CD4-positive, alpha-beta T cell treated with Interleukin-12 subunit alpha and Interleukin-12 subunit beta, for 1 hour (primary cell): ENCODE data around the gene KLHL15.
"Not testable (repeated sequence)": the region's sequence is repeated elsewhere in the genome, so short reads cannot be mapped to it uniquely, and the experiment has no call there.

ENCODE experiments used
- DNase-seq: peaks from one replicate; pipeline ENCODE4 v3.0.0-alpha.2; 2020

Gene KLHL15, protein sequence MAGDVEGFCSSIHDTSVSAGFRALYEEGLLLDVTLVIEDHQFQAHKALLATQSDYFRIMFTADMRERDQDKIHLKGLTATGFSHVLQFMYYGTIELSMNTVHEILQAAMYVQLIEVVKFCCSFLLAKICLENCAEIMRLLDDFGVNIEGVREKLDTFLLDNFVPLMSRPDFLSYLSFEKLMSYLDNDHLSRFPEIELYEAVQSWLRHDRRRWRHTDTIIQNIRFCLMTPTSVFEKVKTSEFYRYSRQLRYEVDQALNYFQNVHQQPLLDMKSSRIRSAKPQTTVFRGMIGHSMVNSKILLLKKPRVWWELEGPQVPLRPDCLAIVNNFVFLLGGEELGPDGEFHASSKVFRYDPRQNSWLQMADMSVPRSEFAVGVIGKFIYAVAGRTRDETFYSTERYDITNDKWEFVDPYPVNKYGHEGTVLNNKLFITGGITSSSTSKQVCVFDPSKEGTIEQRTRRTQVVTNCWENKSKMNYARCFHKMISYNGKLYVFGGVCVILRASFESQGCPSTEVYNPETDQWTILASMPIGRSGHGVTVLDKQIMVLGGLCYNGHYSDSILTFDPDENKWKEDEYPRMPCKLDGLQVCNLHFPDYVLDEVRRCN

DNA sequence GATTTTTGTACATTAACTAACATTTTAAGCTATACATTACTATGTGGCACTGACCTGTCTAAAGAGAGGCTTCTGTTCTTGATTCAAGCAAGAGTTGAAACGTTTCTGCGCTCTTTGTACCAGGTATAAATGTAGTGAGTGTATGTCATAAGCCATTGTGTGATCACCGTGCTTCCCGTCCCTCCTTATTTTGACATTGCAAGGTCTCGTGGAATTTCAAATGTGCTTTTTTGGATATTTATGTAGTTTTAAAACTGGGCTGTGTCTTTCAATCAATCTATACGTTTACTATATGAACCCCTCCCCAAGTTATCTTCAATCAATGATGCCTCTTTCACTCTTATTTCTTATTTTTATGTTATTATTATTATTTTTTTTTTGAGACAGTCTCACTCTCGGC is at the start of gene KLHL15:
Gene KLHL15 (minus strand): TSS at position 101 of the 400 bp plus-strand sequence. CDS start 20,493 bp downstream, outside the sequence.
- DNase-seq = no peak

DNA sequence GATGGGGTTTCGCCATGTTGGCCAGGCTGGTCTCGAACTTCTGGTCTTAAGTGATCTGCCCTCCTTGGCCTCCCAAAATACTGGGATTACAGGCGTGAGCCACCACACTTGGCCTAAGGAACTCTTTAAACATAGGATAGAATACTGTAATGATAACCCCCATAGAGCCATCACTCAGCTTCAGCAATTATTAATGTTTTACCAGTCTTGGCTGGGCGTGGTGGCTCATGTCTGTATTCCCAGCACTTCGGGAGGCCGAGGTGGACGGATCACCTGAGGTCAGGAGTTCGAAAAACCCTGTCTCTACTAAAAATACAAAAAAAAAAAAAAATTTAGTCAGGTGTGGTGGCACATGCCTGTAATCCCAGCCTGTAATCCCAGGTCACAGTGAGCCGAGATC is 42.9 kb upstream of the KLHL15 start:
- no peak for DNase-seq

DNA sequence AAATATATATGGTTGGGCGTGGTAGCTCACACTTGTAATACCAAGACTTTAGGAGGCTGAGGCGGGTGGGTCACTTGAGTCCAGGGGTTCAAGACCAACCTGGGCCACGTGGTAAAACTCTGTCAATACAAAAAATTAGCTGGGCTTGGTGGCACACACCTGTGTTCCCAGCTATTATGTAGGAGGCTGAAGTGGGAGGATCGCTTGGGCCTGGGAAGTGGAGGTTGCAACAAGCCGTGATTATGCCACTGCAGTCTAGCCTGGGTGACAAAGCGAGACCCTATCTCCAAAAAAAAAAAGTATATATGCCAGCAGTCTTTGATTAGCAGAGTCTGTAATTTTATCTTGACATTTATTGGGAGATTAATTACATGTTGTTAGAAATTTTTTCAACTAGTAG is 36.5 kb upstream of the KLHL15 start:
- no peak for DNase-seq

DNA sequence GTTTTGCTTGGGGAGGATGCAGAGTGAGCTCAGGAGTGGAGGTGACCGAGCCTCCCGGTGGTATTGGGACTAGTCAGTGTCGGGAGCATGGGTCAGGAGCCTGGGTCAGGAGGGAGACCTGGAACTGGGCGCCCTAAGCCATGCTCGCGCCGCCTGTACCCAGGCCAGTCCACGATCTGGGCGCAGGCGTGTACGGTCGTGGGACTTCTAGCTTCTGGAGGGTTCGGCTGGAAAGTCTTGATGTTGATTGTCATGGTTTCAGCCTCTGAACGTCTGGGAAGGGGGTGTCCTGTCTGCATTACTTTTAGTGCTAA is 28.0 kb upstream of the KLHL15 start:
- DNase-seq = no peak

DNA sequence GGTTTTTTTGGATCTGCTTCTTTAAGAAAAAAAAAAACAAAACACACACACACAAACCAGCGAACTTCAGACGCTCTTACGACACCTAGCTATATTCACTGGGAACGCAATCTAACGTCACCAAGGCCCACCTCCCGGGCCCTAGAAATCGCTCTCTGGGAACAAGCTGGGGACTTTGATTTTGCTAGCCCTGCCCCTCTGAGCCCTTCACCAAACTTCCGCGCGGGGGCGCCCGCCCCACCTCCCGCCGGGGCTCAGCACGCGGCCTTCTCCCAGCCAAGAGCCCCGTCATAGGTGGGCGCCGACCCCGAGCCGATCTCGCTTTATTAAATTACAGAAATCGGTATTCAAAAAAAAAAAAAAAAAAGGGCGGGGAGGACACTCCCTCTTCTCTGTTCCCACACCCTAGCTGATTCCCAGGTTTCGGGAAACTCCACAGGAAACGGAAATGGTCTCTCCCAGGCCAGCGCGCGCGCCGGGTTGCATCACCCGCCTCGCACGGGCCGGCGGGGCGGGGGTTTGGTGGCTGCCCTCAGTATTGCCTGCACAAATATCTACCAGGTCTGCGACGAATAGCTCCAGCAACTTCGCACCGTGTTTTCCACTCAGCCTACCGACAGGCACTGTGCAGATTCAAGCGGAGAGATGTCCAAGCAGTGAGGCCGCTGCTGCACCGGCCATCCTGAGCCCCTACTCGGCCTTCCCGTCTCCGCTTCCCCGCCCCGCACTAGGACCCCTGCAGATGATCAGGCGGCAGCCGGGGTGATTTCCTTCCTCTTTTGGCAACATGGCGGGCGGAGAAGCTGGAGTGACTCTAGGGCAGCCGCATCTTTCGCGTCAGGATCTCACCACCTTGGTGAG is 27.4 kb upstream of the KLHL15 start, which contains the start of gene EIF2S3:
Gene EIF2S3 (plus strand): TSS at position 775 of the 861 bp plus-strand sequence. CDS start 13 bp downstream, at position 788.
- DNase-seq = peak; percentile 89

DNA sequence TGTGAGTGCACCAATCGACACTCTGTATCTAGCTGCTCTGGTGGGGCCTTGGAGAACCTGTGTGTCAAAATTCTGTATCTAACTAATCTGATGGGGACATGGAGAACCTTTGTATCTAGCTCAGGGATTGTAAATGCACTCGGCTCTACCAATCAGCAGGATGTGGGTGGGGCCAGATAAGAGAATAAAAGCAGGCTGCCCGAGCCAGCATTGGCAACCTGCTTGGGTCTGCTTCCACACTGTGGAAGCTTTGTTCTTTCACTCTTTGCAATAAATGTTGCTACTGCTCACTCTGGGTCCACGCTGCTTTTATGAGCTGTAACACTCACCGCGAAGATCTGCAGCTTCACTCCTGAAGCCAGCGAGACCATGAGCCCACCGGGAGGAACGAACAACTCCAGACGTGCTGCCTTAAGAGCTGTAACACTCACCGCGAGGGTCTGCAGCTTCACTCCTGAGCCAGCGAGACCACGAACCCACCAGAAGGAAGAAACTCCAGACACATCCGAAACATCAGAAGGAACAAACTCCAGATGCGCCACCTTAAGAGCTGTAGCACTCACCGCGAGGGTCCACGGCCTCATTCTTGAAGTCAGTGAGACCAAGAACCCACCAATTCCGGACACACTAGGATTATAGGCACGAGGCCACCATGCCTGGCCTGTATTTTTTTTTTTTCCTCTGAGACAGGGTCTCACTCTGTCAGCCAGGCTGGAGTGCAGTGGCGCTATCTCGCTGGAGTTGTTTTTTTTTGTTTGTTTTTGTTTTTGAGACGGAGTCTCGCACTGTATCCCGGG is 23.7 kb upstream of the KLHL15 start:
- DNase-seq = peak; percentile 3

DNA sequence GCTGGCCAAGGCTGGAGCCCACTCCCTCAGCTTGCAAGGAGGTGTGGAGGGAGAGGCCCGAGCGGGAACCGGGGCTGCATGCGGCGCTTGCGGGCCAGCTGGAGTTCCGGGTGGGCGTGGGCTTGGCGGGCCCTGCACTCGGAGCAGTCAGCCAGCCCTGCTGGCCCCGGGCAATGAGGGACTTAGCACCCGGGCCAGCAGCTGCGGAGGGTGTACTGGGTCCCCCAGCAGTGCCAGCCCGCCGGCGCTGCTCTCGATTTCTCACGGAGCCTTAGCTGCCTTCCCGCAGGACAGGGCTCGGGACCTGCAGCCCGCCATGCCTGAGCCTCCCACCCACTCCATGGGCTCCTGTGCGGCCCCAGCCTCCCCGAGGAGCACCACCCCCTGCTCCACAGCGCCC is 22.7 kb upstream of the KLHL15 start:
- not testable (repeated sequence) for DNase-seq

DNA sequence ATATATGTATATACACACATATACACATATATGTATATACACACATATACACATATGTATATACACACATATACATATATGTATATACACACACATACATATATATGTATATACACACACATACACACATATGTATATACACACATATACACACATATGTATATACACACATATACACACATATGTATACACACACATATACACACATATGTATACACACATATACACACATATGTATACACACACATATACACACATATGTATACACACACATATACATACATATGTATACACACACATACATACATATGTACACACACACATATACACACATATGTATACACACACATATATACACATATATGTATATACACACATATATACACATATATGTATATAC is 19.1 kb upstream of the KLHL15 start:
- DNase-seq = not testable (repeated sequence)

DNA sequence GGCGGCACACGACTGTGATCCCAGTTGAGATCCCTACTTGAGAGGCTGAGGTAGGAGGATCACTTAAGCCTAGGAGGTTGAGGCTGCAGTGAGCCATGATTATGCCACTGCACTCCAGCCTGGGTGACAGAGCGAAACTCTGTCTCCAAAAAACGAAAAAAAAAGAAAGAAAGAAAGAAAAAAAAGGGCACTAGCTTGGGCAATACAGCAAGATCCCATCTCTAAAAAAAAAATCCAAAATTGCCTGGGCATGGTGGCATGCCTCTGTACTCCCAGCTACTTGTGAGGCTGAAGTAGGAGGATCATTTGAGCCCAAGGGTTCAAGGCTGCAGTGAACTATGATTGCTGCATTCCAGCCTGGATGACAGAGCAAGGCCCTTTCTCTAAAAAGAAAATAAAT is 10.7 kb upstream of the KLHL15 start:
- no peak for DNase-seq

DNA sequence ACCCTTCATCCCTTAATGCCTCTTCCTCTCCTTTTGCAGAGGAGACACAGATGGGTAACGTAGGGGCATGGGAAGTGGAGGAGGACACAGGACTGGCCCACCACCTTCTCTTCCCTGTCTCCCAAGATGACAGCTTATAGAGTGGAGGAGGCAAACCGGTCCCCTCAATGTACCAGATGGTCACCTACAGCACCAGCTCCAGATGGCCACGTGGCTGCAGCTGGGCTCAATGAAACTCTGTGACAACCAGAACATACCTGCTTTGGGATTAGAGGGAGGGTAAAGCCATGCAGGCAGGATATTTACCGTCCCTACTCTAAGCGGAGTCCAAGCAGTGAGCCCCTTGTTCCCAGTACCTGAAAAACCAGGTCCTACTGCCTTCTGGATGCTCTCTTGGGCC is 7.5 kb upstream of the KLHL15 start:
- DNase-seq = no peak

DNA sequence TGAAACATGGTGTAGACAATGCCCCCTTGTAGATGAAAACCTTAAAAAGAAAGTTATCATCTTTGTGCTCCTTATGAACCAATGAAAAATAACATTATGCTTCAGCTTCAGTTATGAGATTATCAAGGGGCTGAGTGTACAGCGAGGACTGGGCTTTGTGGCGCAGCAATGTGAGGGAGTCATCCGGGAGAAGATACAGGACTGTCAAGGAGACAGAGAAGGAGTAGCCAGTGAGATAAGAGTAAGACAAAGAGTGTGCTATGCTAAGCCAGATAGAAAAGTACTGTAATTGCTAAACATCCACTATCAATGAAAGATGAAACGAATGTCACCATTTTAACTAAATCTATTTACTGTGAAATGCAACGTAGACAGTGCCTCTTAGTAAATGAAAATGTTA is 3.6 kb upstream of the KLHL15 start:
- no peak for DNase-seq

DNA sequence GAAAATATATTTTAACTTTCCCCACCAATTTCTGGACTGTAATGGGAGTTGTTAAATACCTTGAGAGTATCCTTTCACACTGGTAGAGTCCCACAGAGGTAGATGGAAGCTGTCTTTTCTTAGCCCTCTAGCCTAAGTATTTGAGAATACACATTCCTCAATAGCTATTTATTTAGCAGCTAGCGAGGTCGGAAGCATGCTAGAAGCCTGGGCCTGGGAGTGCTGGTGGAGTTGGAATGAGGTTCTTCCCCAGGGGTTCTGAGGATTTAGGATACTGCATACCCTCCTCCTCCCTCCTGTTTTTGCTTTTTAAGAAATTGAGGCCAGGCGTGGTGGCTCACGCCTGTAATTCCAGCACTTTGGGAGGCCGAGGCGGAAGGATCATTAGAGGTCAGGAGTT is 999 bp upstream of the KLHL15 start:
- DNase-seq = no peak

DNA sequence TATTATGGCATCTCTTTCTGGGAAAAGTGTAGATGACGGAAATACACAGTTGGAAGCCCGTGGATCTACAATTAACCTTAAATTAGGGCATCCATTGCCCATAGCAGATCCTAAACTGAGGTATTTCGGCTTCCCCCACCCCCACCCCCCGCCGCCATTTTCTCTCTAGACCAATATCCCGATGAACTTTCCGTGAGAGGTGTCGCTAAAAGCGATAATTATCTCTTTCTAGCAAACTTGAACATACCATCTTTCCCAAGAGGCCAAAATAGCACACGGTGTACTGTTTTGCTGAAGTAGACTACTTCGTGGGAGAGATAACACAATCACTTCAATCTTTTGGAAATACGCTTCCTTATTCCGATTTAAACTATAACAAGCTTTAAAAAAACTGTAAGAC is 554 bp downstream of the KLHL15 start:
- no peak for DNase-seq

DNA sequence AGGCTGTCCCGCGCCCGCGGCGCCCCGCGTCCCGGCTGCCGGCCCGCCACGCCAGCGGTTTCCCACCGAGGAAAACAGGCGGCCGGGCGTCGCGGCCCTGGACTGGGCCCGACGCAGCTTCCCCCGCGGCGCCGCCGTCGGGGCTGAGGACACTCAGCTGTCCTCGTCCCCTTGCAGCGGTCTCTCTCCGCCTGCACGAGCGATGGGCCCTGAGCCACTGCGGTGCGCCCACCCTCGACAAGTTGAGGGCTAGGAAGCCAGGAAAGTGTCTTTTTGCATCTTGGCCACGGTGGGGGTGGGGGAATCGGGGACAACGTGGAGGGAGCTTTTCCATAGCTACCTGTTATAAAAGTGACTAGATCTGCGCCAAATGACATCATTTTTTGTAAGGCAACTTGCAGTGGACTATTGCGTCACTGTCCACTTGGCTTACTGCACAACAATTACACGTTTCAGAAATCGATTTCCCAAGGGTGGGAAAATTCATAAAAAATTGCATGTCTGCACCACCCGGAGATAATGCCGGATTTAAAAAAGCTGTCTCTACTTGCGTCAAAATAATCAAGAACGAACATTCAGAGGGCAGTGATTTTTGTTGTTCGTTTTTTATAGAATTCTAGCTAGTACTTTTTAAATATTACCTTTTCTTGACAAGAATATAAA is 1.1 kb downstream of the KLHL15 start:
- no peak for DNase-seq

DNA sequence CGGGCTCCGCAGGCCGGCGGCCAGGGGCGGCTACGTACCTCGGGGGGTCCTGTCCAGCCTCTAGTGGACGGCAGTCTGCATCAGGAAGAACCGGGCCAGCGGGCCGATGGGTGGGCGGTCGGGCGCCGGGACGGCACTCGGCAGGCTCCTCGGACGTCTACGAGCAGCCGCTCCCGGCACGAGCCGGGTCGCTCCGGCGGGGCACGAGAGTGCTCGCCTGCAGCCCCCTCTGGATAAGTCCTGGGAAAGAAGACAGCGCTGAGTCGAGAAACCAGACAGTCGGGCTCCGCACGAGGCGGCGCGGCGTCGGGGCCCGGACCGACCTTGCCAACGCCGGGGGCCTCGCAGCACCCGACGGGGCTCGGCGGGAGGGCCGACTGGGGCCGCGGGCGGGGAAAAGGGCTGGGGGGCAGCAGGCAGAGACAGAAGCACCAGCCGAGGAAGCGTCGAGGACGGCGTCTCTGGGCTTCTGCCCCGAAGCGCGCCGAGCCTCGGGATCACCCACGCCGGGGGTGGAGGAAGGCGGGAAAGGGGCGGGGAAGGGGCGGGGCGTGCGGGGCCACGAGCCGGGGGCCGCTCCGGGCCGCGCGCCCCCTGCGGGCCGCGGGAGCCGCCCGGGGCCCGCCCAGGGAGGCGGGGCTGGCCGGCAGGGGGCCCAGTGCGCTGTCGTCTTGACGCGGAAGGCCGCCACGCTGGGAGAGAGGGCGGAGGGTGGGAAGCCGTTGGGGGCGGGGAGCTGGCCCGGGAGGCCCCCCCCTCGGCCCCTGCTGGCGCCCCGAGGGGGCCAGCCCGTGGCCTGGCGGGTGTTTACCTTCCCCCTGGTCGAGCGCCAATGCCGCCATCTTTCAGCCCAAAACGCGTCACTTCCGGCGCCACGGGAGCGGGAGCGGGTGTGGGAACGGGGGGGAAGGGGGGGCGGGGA is 1.9 kb downstream of the KLHL15 start:
- DNase-seq = peak; percentile 84

DNA sequence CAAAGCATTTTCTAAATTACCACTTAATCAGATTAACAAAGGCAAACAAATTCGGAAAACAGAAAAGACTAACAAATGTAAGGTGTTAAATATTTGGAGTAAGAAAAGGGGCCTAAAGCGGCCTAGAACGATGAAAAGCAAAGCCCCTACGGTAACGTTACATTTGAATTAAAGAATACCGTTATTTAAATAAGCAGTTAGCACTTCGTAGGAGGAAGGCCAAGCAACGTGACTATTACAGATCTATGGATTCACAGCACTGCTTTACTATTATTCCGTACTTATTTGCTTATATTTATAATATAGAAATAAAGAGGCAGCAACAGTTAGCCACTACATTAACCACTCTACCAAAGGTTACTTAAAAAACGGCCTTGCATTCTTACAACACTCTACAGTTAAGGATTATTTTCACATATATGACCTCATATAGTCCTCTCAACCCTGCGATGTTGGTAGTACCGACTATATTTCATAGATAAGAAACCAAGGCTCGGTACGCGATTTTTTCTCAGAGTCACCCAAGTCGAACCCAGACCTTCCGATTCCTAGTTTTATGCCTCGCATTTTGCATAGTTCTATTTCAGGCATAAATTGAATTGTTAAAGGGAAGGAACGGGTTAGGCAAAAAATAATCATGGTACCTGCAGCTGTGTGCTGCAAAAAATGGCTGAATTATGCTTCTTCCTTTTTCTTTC is 2.9 kb downstream of the KLHL15 start:
- DNase-seq = no peak

DNA sequence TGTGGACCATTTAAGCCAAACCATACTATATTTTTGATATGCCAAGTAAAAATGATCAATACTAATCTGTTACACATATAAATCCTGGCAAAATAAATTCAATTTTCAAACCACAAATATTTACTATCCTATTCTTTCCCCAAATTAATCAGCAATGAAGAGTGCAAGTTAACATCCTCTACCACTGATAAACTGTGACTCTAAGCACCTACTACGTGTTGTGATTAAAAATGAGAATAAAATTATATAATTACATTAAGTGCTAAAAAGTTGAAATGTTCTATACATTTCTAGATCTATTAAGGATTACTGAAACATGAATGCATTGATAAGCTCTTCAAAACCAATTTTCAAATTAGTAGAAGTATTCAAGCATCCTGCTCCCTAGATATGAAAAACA is 3.4 kb downstream of the KLHL15 start:
- no peak for DNase-seq

DNA sequence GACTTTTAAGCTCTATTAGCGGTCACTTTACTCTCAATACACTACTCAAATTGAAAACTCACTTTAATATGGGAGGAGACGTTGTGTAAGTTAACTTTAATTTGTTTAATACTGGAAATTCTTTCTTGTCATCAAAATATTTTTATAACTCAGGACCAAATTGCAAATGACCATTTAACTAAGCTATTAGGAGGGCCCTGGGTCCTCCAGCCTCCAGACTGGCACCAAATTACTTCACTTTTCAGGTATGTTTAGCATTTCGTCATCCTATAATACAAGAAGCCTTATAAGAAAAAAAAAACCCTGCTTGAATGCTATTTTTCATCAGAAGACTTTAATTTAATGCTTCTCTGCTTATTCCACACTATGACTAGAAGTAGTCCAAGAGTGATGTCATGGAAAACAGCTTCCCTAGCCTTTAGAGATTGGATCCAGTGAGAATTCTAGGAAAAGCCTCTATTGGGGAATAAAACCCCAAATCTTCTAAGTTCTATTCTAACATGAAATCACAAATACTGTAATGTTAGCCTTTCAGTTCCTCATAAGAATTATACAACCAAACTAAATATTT is 6.6 kb downstream of the KLHL15 start:
- no peak for DNase-seq

DNA sequence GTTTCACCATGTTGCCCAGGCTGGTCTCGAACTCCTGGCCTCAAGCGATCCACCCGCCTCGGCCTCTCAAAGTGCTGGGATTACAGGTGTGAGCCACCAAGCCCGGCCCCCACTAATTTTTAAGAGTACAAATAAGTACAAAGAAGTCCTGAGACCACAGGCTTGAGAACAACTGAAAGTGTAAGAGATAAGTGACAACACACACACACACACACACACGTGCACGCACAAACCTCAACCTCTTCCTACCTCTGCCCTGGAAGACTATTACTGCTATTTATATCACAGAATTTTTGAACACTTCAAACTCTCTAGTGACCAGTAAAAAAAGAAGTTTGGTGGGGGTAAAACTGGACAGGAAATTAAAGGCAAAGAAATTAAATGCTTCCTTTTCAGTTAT is 7.5 kb downstream of the KLHL15 start:
- peak; percentile 31 for DNase-seq

DNA sequence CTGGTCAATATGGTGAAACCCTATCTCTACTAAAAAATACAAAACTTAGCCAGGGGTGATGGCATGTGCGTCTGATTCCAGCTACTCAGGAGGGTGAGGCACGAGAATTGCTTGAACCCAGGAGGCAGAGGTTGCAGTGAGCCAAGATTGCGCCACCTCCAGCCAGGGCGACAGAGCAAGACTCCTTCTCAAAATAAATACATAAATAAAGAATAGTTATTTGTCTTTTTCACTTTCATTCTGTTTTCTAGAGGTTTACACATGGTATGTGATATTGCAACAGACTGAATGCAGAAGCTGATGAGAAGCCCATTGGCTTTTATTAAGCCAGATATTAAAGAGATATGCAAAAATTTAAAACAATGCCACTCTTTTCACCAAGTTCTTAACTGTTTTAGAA is 8.2 kb downstream of the KLHL15 start:
- DNase-seq = no peak
